ENCODE data around the gene VILL.

The VILL gene

GRCh38 chr3:37995652-37996641 is 5.4 kb downstream of the VILL start:
- no peak overlapping the region for H3K4me3 ChIP-seq (ENCODE audit: low read depth, low read length)
- DNase-seq (ENCODE audit: low read depth), result no peak

DNA sequence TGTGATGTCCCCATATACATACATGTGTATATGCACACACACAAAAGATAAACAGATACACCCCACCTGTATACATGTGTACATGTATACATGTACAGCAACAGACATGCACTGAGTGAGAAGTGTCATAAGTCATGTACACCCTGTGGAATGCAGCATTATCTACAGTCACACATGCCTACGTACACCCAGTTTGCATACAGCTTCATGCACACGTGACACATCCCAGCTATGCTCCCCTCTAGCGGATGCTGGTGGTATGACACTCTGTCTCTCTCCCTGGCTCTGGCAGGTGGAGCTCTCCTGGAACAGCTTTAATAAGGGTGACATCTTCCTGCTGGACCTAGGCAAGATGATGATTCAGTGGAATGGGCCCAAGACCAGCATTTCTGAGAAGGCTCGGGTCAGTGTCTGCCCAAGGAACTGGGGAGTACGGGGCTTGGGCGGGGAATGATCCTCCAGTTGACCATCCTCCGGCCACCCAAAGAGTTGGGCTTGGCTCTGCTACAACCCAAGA is 6.3 kb downstream of the VILL start:
- DNase-seq (ENCODE audit: low read depth), result peak; percentile 24
- no peak overlapping the region for H3K4me3 ChIP-seq (ENCODE audit: low read depth, low read length)

DNA sequence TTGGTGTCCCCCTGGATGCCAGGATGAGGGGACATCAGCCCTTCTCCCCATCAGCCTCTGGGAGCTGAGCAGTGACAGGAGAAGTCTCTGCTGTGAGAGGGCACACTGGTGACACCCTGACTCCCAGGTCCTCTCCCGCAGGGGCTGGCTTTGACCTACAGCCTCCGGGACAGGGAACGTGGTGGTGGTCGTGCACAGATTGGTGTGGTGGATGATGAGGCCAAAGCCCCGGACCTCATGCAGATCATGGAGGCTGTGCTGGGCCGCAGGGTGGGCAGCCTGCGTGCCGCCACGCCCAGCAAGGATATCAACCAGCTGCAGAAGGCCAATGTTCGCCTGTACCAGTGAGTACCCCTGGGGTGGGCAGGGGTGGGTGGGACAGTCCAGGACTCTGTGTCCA is 6.8 kb downstream of the VILL start:
- no peak for DNase-seq (ENCODE audit: low read depth)
- no peak overlapping the region for H3K4me3 ChIP-seq (ENCODE audit: low read depth, low read length)

GRCh38 chr3:37997791-37998370 is 7.3 kb downstream of the VILL start:
- no peak overlapping the region for H3K4me3 ChIP-seq (ENCODE audit: low read depth, low read length)
- DNase-seq (ENCODE audit: low read depth), result no peak

GRCh38 chr3:37999836-38000235 is 9.2 kb downstream of the VILL start:
- DNase-seq (ENCODE audit: low read depth), result no peak
- no peak overlapping the region for H3K4me3 ChIP-seq (ENCODE audit: low read depth, low read length)

GRCh38 chr3:38000242-38000916 is 9.8 kb downstream of the VILL start:
- DNase-seq (ENCODE audit: low read depth), result no peak
- H3K4me3 ChIP-seq (ENCODE audit: low read depth, low read length), result no peak overlapping the region

- no peak for DNase-seq (ENCODE audit: low read depth)
Observed at GRCh38 chr3:38000965-38001455, 10.4 kb downstream of the VILL start.

GRCh38 chr3:38001456-38002081 is 11.0 kb downstream of the VILL start:
- H3K4me3 ChIP-seq (ENCODE audit: low read depth, low read length), result no peak overlapping the region
- DNase-seq (ENCODE audit: low read depth), result no peak

More at GRCh38 chr3:38000965-38001455, 10.4 kb downstream of the VILL start:
- H3K4me3 ChIP-seq (ENCODE audit: low read depth, low read length), result no peak overlapping the region

DNA sequence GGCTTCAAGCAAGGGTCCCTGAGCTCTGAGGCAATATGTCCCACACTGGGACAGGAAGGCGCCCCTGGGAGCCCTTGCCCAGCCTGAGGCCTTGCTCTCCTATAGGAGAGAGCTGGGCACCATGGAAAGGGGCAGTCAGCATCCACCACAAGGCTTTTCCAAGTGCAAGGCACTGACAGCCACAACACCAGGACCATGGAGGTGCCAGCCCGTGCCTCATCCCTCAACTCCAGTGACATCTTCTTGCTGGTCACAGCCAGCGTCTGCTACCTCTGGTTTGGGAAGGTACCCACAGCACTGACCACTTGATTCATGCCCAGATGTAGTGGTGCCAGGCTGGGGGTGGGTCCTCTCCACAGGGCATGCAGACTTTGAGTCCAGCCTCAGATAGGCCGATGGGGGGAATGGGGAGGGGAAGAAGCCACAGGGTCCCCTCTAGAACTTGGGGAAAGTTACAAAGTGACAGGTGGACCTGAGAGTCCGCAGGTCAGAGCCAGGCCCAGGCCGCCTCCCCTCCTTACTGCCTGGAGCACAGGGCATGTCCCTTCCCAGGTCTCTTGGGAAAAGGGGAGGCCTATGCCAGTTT is 11.8 kb downstream of the VILL start:
- H3K4me3 ChIP-seq (ENCODE audit: low read depth, low read length), result no peak overlapping the region
- no peak for DNase-seq (ENCODE audit: low read depth)

- DNase-seq (ENCODE audit: low read depth), result no peak
- H3K4me3 ChIP-seq (ENCODE audit: low read depth, low read length), result no peak overlapping the region
Observed at GRCh38 chr3:38002940-38003339, 12.4 kb downstream of the VILL start.

GRCh38 chr3:38003371-38003816 is 12.8 kb downstream of the VILL start:
- no peak for DNase-seq (ENCODE audit: low read depth)

GRCh38 chr3:38003817-38004414 is 13.3 kb downstream of the VILL start:
- no peak for DNase-seq (ENCODE audit: low read depth)
- no peak overlapping the region for H3K4me3 ChIP-seq (ENCODE audit: low read depth, low read length)

More at GRCh38 chr3:38003371-38003816, 12.8 kb downstream of the VILL start:
- no peak overlapping the region for H3K4me3 ChIP-seq (ENCODE audit: low read depth, low read length)

GRCh38 chr3:38004415-38005075 is 14.0 kb downstream of the VILL start:
- no peak for DNase-seq (ENCODE audit: low read depth)

DNA sequence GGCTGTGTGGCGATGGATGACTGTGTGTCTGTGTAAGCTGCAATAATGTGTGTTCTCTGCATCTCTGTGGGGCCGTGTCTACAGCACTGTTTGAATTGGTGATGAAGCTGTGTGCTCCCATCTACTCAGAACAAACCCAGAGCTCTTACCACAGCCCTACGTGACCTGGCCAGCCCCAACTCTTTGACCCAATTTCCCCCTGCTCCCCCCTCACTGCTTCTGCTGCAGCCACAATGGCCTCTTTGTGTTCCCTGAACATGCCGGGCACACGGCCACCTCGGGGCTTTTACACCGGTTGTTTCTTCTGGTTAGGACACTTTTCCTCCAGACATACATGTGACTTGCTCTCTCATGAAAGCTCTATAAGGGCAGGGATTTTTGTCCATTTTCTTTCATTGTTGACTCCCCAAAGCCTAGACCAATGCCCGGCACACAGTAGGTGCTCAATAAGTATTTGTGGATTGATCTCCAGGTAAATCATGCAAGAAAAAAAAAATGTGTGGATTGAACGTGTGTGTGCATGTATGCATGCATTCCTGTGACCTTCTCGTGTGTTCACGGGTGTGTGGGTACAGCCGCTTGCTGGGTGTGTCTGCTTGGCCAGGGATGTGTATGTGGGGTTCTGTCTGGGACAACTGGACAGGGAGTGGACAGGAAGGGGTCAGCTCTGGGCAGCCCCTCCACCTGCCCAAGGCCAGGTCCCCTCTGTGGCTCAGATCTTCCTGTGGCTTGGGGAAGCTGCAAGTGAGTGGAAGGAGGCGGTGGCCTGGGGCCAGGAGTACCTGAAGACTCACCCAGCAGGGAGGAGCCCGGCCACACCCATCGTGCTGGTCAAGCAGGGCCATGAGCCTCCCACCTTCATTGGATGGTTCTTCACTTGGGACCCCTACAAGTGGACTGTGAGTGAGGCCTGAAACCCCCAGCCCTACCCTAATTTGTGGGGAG is 14.8 kb downstream of the VILL start:
- no peak for DNase-seq (ENCODE audit: low read depth)
- H3K4me3 ChIP-seq (ENCODE audit: low read depth, low read length), result no peak overlapping the region

More at GRCh38 chr3:38004415-38005075, 14.0 kb downstream of the VILL start:
- no peak overlapping the region for H3K4me3 ChIP-seq (ENCODE audit: low read depth, low read length)

DNA sequence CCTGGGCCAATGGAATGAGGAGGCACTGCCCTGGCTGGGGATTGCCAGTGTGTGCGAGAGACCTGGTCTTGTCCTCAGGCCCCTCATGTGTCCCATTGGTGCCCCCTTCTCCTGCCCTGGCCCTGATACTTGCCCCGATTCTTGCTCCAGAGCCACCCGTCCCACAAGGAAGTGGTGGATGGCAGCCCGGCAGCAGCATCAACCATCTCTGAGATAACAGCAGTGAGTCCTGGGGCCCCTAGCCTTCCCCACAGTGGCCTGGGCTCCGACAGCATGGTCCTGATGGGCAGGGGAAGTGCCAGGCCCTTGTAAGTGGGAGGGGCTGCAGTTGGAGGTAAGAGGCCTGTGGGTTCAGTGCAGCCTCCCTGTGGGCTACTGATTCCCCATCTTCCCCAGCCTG is 15.4 kb downstream of the VILL start:
- no peak overlapping the region for H3K4me3 ChIP-seq (ENCODE audit: low read depth, low read length)
- no peak for DNase-seq (ENCODE audit: low read depth)

DNA sequence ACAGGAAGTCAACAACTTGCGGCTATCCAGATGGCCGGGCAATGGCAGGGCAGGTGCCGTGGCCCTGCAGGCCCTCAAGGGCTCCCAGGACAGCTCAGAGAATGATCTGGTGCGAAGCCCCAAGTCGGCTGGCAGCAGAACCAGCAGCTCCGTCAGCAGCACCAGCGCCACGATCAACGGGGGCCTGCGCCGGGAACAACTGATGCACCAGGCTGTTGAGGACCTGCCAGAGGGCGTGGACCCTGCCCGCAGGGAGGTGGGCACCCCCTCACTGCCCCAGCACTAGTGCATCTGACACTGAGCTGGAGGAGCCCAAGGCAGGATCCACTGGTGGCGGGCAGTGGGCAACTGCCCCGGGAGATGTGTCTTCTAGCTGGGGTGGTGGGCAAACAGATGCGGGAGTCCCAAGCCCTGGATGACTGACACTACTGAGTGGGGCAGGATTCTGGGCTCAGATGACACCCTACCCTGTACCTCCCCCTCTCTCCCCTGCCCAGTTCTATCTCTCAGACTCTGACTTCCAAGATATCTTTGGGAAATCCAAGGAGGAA is 15.9 kb downstream of the VILL start:
- no peak overlapping the region for H3K4me3 ChIP-seq (ENCODE audit: low read depth, low read length)
- DNase-seq (ENCODE audit: low read depth), result no peak

DNA sequence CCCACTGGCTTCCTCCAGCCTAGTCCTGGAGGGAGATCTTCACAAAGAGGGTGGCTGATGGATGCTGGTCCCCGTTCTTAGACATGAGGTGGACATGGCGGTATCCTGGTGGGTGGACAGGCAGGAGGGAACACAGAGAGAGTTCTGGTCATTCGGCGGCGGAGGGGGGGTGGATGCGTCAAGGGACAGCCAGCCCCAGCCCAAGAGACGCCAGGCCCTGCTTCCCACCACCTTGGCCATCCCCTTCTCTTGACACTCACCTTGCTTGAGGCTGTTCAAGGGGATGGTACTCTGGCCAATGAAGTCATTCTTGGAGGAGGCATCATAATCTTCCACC is 17.1 kb downstream of the VILL start:
- DNase-seq (ENCODE audit: low read depth), result no peak
- H3K4me3 ChIP-seq (ENCODE audit: low read depth, low read length), result no peak overlapping the region
